Measurements from ENCODE around the gene TMEM132D. TPM values are rescaled to one million over a fixed set of nuclear protein-coding genes. Genes with fewer than 3 reads are reported as not detected.

The TMEM132D gene
- total RNA-seq, 2 experiments from 2014 or later: not detected

- no peaks in the 10 kb centered on the region for H3K9me3 ChIP-seq (ENCODE audit: low read length)
- CTCF ChIA-PET (ENCODE audit: unreplicated experiment): no interaction called here
- no peak overlapping the region for H3K27ac ChIP-seq (ENCODE audit: low read depth, low read length, poor library complexity, severe bottlenecking)
- H3K4me1 ChIP-seq (ENCODE audit: insufficient read depth, low read length, poor library complexity, severe bottlenecking): no peaks in the 10 kb centered on the region
- no peak overlapping the region for H3K4me2 ChIP-seq (ENCODE audit: low read length)
- H4K20me1 ChIP-seq (ENCODE audit: insufficient read depth, low read length): no peaks in the 10 kb centered on the region
- DNase-seq (ENCODE audit: low spot score): no peak
- POLR2A ChIA-PET: no interaction called here
- no peaks in the 10 kb centered on the region for H3K9me2 ChIP-seq (ENCODE audit: insufficient read depth, low read length)
- BruUV-seq (replicated peaks): no TSS peak
- no peaks in the 10 kb centered on the region for H3K79me2 ChIP-seq (ENCODE audit: insufficient read depth, low read depth, low read length)
- H2AFZ ChIP-seq (ENCODE audit: low read length): no peak overlapping the region
- no peak overlapping the region for H3K4me3 ChIP-seq (ENCODE audit: low read depth, low read length, poor library complexity, severe bottlenecking)
- no peak for TF ChIP-seq EZH2phosphoT487 (IDR thresholded peaks at IDR 0.05; ENCODE audit: borderline replicate concordance, low read depth, low read length)
- no peak for TF ChIP-seq CTCF (conservative IDR thresholded peaks at IDR 0.05; ENCODE audit: low read length)
- H3K36me3 ChIP-seq (ENCODE audit: insufficient read depth, low read length): no peaks in the 10 kb centered on the region
- intact Hi-C loops (cut with micrococcal nuclease; ENCODE audit: unreplicated experiment): no loop called here
Measured at GRCh38 chr12:129080391-129080790, 823.4 kb downstream of the TMEM132D start.

GRCh38 chr12:129079719-129080118 is 824.1 kb downstream of the TMEM132D start:
- CTCF ChIA-PET (ENCODE audit: unreplicated experiment): no interaction called here
- no TSS peak for BruUV-seq (replicated peaks)
- no peaks in the 10 kb centered on the region for H3K36me3 ChIP-seq (ENCODE audit: insufficient read depth, low read length)
- no peak overlapping the region for H3K4me3 ChIP-seq (ENCODE audit: low read depth, low read length, poor library complexity, severe bottlenecking)
- no peaks in the 10 kb centered on the region for H3K79me2 ChIP-seq (ENCODE audit: insufficient read depth, low read depth, low read length)
- H2AFZ ChIP-seq (ENCODE audit: low read length): no peak overlapping the region
- H3K4me1 ChIP-seq (ENCODE audit: insufficient read depth, low read length, poor library complexity, severe bottlenecking): no peaks in the 10 kb centered on the region
- TF ChIP-seq CTCF (conservative IDR thresholded peaks at IDR 0.05; ENCODE audit: low read length) (no peak), EZH2phosphoT487 (IDR thresholded peaks at IDR 0.05; ENCODE audit: borderline replicate concordance, low read depth, low read length) (no peak)
- no peak for DNase-seq (ENCODE audit: low spot score)
- no peak overlapping the region for H3K27ac ChIP-seq (ENCODE audit: low read depth, low read length, poor library complexity, severe bottlenecking)
- no peaks in the 10 kb centered on the region for H3K9me2 ChIP-seq (ENCODE audit: insufficient read depth, low read length)
- intact Hi-C loops (cut with micrococcal nuclease; ENCODE audit: unreplicated experiment): no loop called here
- H4K20me1 ChIP-seq (ENCODE audit: insufficient read depth, low read length): no peaks in the 10 kb centered on the region
- POLR2A ChIA-PET: interaction anchor here (0.6 kb wide), 1 partner anchor 460 kb away, joined by 3 read pairs; no protein-coding TSS in a partner anchor
- no peak overlapping the region for H3K4me2 ChIP-seq (ENCODE audit: low read length)
- H3K9me3 ChIP-seq (ENCODE audit: low read length): no peaks in the 10 kb centered on the region

GRCh38 chr12:129076441-129077320 is 827.1 kb downstream of the TMEM132D start:
- no peak overlapping the region for H3K4me2 ChIP-seq (ENCODE audit: low read length)
- TF ChIP-seq CTCF (conservative IDR thresholded peaks at IDR 0.05; ENCODE audit: low read length) (no peak), EZH2phosphoT487 (IDR thresholded peaks at IDR 0.05; ENCODE audit: borderline replicate concordance, low read depth, low read length) (no peak)
- DNase-seq (ENCODE audit: low spot score): no peak
- no TSS peak for BruUV-seq (replicated peaks)
- POLR2A ChIA-PET: interaction anchor here (0.5 kb wide), 1 partner anchor 142 kb away, joined by 5 read pairs; no protein-coding TSS in a partner anchor
- no peak overlapping the region for H2AFZ ChIP-seq (ENCODE audit: low read length)
- H3K79me2 ChIP-seq (ENCODE audit: insufficient read depth, low read depth, low read length): no peaks in the 10 kb centered on the region
- H3K9me2 ChIP-seq (ENCODE audit: insufficient read depth, low read length): no peaks in the 10 kb centered on the region
- no peaks in the 10 kb centered on the region for H4K20me1 ChIP-seq (ENCODE audit: insufficient read depth, low read length)
- intact Hi-C loops (cut with micrococcal nuclease; ENCODE audit: unreplicated experiment): no loop called here
- no peak overlapping the region for H3K27ac ChIP-seq (ENCODE audit: low read depth, low read length, poor library complexity, severe bottlenecking)
- H3K4me3 ChIP-seq (ENCODE audit: low read depth, low read length, poor library complexity, severe bottlenecking): no peak overlapping the region
- CTCF ChIA-PET (ENCODE audit: unreplicated experiment): no interaction called here
- no peaks in the 10 kb centered on the region for H3K4me1 ChIP-seq (ENCODE audit: insufficient read depth, low read length, poor library complexity, severe bottlenecking)
- no peaks in the 10 kb centered on the region for H3K36me3 ChIP-seq (ENCODE audit: insufficient read depth, low read length)
- H3K9me3 ChIP-seq (ENCODE audit: low read length): no peaks in the 10 kb centered on the region

Measured in OCI-LY7 (cell line).